WTC11 (cell line): Measurements from ENCODE around the gene NTSR1.

Experiments used
- ATF3 ChIP-seq: sonication (generic); formaldehyde crosslinking; conservative IDR thresholded peaks from 2 replicates; pipeline ENCODE4 v1.8.1; 2022; ENCODE audit warnings: mild to moderate bottlenecking, missing genetic modification reagents
- CREB1 ChIP-seq: sonication (generic); formaldehyde crosslinking; IDR thresholded peaks from 2 replicates; pipeline ENCODE4 v1.8.0; 2023; ENCODE audit warnings: mild to moderate bottlenecking, missing genetic modification reagents
- CTCF ChIP-seq: fragments of 200-600 bp; IDR thresholded peaks from 2 replicates; pipeline ENCODE4 v1.8.0; 2022; ENCODE audit warnings: antibody characterized with exemption
- E2F1 ChIP-seq: sonication (generic); formaldehyde crosslinking; IDR thresholded peaks from 2 replicates; pipeline ENCODE4 v1.8.0; 2022; ENCODE audit warnings: mild to moderate bottlenecking, missing genetic modification reagents
- ESRRA ChIP-seq: sonication (generic); formaldehyde crosslinking; IDR thresholded peaks from 2 replicates; pipeline ENCODE4 v1.8.1; 2022; ENCODE audit warnings: mild to moderate bottlenecking, missing genetic modification reagents, borderline replicate concordance
- HMGXB4 ChIP-seq: sonication (generic); formaldehyde crosslinking; IDR thresholded peaks from 2 replicates; pipeline ENCODE4 v1.8.1; 2023; ENCODE audit warnings: mild to moderate bottlenecking, moderate library complexity, missing genetic modification reagents
- MAX ChIP-seq: sonication (generic); formaldehyde crosslinking; IDR thresholded peaks from 2 replicates; pipeline ENCODE4 v1.8.0; 2022; ENCODE audit warnings: mild to moderate bottlenecking, missing genetic modification reagents
- TP53 ChIP-seq: sonication (generic); formaldehyde crosslinking; IDR thresholded peaks from 2 replicates; pipeline ENCODE4 v1.8.1; 2023; ENCODE audit warnings: mild to moderate bottlenecking, missing genetic modification reagents
- ZNF138 ChIP-seq: sonication (generic); formaldehyde crosslinking; conservative IDR thresholded peaks from 2 replicates; pipeline ENCODE4 v1.8.1; 2022; ENCODE audit warnings: mild to moderate bottlenecking, moderate library complexity, missing genetic modification reagents
- ZNF232 ChIP-seq: sonication (generic); formaldehyde crosslinking; IDR thresholded peaks from 2 replicates; pipeline ENCODE4 v1.8.0; 2022; ENCODE audit warnings: mild to moderate bottlenecking, missing genetic modification reagents
- ZNF532 ChIP-seq: fragments of 250-450 bp; sonication (Bioruptor Pico); IDR thresholded peaks from 2 replicates; pipeline ENCODE4 v1.9.0; 2021; ENCODE audit warnings: mild to moderate bottlenecking, borderline replicate concordance

GRCh38 chr20:62686869-62687830, 21.5 kb upstream of the NTSR1 start:
- TF ChIP-seq ESRRA (CRISPR knock-in tag), result no peak
- no peak for TF ChIP-seq CTCF
- no peak for TF ChIP-seq MAX (CRISPR knock-in tag)
- no peak for TF ChIP-seq ZNF532 (CRISPR knock-in tag)
- TF ChIP-seq ATF3 (CRISPR knock-in tag), result no peak
- no peak for TF ChIP-seq ZNF232 (CRISPR knock-in tag)
- no peak for TF ChIP-seq ZNF138 (CRISPR knock-in tag)
- no peak for TF ChIP-seq HMGXB4
- no peak for TF ChIP-seq E2F1 (CRISPR knock-in tag)
- no peak for TF ChIP-seq TP53
- TF ChIP-seq CREB1, result no peak
